CD14-positive monocyte (primary cell): ENCODE data around the gene MAP2K1. TPM values are rescaled to one million over a fixed set of nuclear protein-coding genes. Genes with fewer than 3 reads are reported as not detected.
A peak's percentile ranks its signal among the peaks of the same experiment; 100 is the strongest.

Experiments used
- DNase-seq, 3 donors: peaks; one replicate each; pipeline ENCODE4 v3.0.0-alpha.2; 2011 to 2022
- H2AFZ ChIP-seq: 2 replicates; pipeline ENCODE4 v1.6.0; 2012; ENCODE audit warnings: mild to moderate bottlenecking, low read depth, low read length, inconsistent platforms; ENCODE audit not compliant: insufficient read depth, poor library complexity, severe bottlenecking
- H3K27ac ChIP-seq, 2 donors: 1 replicate in 1 of 2; 2 replicates in 1 of 2; pipeline ENCODE4 v1.5.1; 2012 to 2013; ENCODE audit warnings: low read length in 2 of 2, control low read depth in 1 of 2, inconsistent platforms in 1 of 2, low read depth in 1 of 2, mild to moderate bottlenecking in 1 of 2
- H3K27me3 ChIP-seq, 2 donors: one replicate each; pipeline versions ENCODE4 v1.6.0 to v1.6.1; 2011 to 2013; ENCODE audit warnings: low read length in 2 of 2; ENCODE audit not compliant: control insufficient read depth in 2 of 2, insufficient read depth in 2 of 2
- H3K36me3 ChIP-seq, 2 donors: replicated peaks in 1 of 2; 1 replicate in 1 of 2; 2 replicates in 1 of 2; pipeline versions ENCODE4 v1.5.1 to v1.6.1; 2012 to 2013; ENCODE audit warnings: low read length in 2 of 2, control low read depth in 1 of 2, inconsistent platforms in 1 of 2, mild to moderate bottlenecking in 1 of 2; ENCODE audit not compliant: insufficient read depth in 2 of 2, control insufficient read depth in 1 of 2
- H3K4me1 ChIP-seq, 2 donors: 1 replicate in 1 of 2; 2 replicates in 1 of 2; pipeline versions ENCODE4 v1.5.1 to v1.6.1; 2012 to 2013; ENCODE audit warnings: low read length in 2 of 2, control low read depth in 1 of 2, inconsistent platforms in 1 of 2, mild to moderate bottlenecking in 1 of 2, moderate library complexity in 1 of 2; ENCODE audit not compliant: insufficient read depth in 2 of 2, control insufficient read depth in 1 of 2
- H3K4me2 ChIP-seq: replicated peaks from 2 replicates; pipeline ENCODE3; 2012; ENCODE audit warnings: low read length, moderate library complexity, mild to moderate bottlenecking; ENCODE audit not compliant: poor library complexity, severe bottlenecking; ENCODE audit errors: extremely low read depth
- H3K4me3 ChIP-seq, 3 experiments: fragments of 200-600 bp in 1 of 3; sonication (generic) in 1 of 3; replicated peaks in 1 of 3; 1 replicate in 2 of 3; 2 replicates in 1 of 3; pipeline ENCODE4 v1.5.1; 2011 to 2013; ENCODE audit warnings: low read length in 3 of 3, mild to moderate bottlenecking in 3 of 3, control low read depth in 2 of 3, low read depth in 2 of 3, inconsistent platforms in 1 of 3, moderate library complexity in 1 of 3
- H3K79me2 ChIP-seq: 2 replicates; pipeline ENCODE4 v1.6.0; 2012; ENCODE audit warnings: mild to moderate bottlenecking, control low read depth, inconsistent platforms, low read length, moderate library complexity; ENCODE audit not compliant: insufficient read depth
- H3K9ac ChIP-seq: 2 replicates; pipeline ENCODE4 v1.6.0; 2017; ENCODE audit warnings: low read length, mild to moderate bottlenecking; ENCODE audit not compliant: insufficient read depth, poor library complexity, severe bottlenecking
- H3K9me3 ChIP-seq, 2 donors: replicated peaks in 1 of 2; 1 replicate in 1 of 2; 2 replicates in 1 of 2; pipeline versions ENCODE4 v1.5.1 to v1.6.1; 2012 to 2013; ENCODE audit warnings: low read length in 2 of 2, control low read depth in 1 of 2; ENCODE audit not compliant: control insufficient read depth in 1 of 2, insufficient read depth in 1 of 2
- H4K20me1 ChIP-seq: 2 replicates; pipeline ENCODE4 v1.6.0; 2012; ENCODE audit warnings: mild to moderate bottlenecking, low read length, control low read depth, moderate library complexity; ENCODE audit not compliant: insufficient read depth
- H3K27ac Mint-ChIP-seq, 7 donors: one replicate each; pipeline ENCODE4 v1.8.0; 2020; ENCODE audit warnings: mild to moderate bottlenecking in 7 of 7, mixed read lengths in 7 of 7, moderate library complexity in 6 of 7, inconsistent platforms in 2 of 7
- H3K27me3 Mint-ChIP-seq, 3 donors: one replicate each; pipeline ENCODE4 v1.8.0; 2021 to 2022; ENCODE audit warnings: low read depth in 3 of 3, mild to moderate bottlenecking in 3 of 3, mixed read lengths in 3 of 3, moderate library complexity in 3 of 3, inconsistent platforms in 1 of 3
- H3K36me3 Mint-ChIP-seq, 2 donors: one replicate each; pipeline ENCODE4 v1.8.0; 2020; ENCODE audit warnings: mixed read lengths in 2 of 2, inconsistent platforms in 1 of 2, mild to moderate bottlenecking in 1 of 2
- H3K4me1 Mint-ChIP-seq: one replicate; pipeline ENCODE4 v1.8.0; 2020; ENCODE audit warnings: mild to moderate bottlenecking, mixed read lengths
- H3K4me3 Mint-ChIP-seq, 2 donors: one replicate each; pipeline ENCODE4 v1.8.0; 2020; ENCODE audit warnings: mild to moderate bottlenecking in 2 of 2, mixed read lengths in 2 of 2, moderate library complexity in 1 of 2
- H3K9me3 Mint-ChIP-seq, 7 donors: one replicate each; pipeline ENCODE4 v1.8.0; 2020 to 2022; ENCODE audit warnings: mixed read lengths in 7 of 7, mild to moderate bottlenecking in 6 of 7, moderate library complexity in 6 of 7, inconsistent platforms in 2 of 7
- CTCF ChIP-seq: fragments of 200-600 bp; IDR thresholded peaks from one replicate; pipeline ENCODE4 v1.8.0; 2022; ENCODE audit warnings: antibody characterized with exemption, mild to moderate bottlenecking
- WGBS: methylation state at CpG from one replicate; pipeline ENCODE4 v1.1.5; 2013; ENCODE audit warnings: missing lambda C conversion rate; ENCODE audit not compliant: insufficient coverage; 5-methylcytosine and 5-hydroxymethylcytosine counted together
- intact Hi-C, 2 donors: fragments of 100-400 bp; cut with micrococcal nuclease; formaldehyde crosslinking; loops; one replicate each; pipeline versions ENCODE4 v1.15.0 to v1.15.1; 2023
- polyA plus RNA-seq, 3 donors: library from polyadenylated mRNA; depleted of rRNA in 1 of 3; unstranded in 2 of 3; stranded (reverse) in 1 of 3; fragments of 300-500 nt in 2 of 3; fragments of >200 nt in 1 of 3; fragmentation: Illumina TruSeq in 2 of 3; gene quantifications; 1 replicate in 2 of 3; 2 replicates in 1 of 3; pipeline ENCODE4 v1.2.3, GENCODE V29; 2012 to 2021

MAP2K1 gene
- polyA plus RNA-seq, 3 donors, result 41.3 to 71.1 (median 64.5) TPM

GRCh38 chr15:66387163-66388042 is 691 bp downstream of the MAP2K1 start:
- Histone ChIP-seq H4K20me1 (peaks cover 53% of the 10 kb centered on the region), H3K4me3 (peak overlapping the region; percentile 86 to 95 (median 93)), H3K9ac (peak overlapping the region; percentile 89), H3K4me1 (peaks cover 53 to 59% of the 10 kb centered on the region in 2 donors), H3K4me2 (peak overlapping the region; percentile 88), H2AFZ (peak overlapping the region; percentile 60), H3K9me3 (no peaks in the 10 kb centered on the region), H3K36me3 (no peaks in the 10 kb centered on the region), H3K79me2 (peaks cover 54% of the 10 kb centered on the region), H3K27ac (peak overlapping the region; percentile 59 to 89), H3K27me3 (no peaks in the 10 kb centered on the region)
- intact Hi-C loops, result loop anchor here in 1 of 2 donors (5.0 to 10.0 kb wide), 2 partner anchors 115 to 317 kb away; partner anchors contain the start of genes RPL4 and SMAD6
- peaks cover 0 to 2% (median 0%) of the 10 kb centered on the region in 7 donors for H3K9me3 Mint-ChIP-seq
- peaks cover 11 to 21% of the 10 kb centered on the region in 2 donors for H3K36me3 Mint-ChIP-seq
- peak; percentile 67 to 90 (median 70) for DNase-seq
- H3K4me3 Mint-ChIP-seq, result peak overlapping the region; percentile 89 to 94
- peak overlapping the region; percentile 88 to 94 (median 89) for H3K27ac Mint-ChIP-seq
- H3K4me1 Mint-ChIP-seq, result peaks cover 58% of the 10 kb centered on the region
- no peaks in the 10 kb centered on the region for H3K27me3 Mint-ChIP-seq
- WGBS, result under 1% methylated on average over 58 of the region's 62 CpGs
- no peak for TF ChIP-seq CTCF

GRCh38 chr15:66388043-66388363 is 1.3 kb downstream of the MAP2K1 start:
- no peaks in the 10 kb centered on the region for H3K36me3 ChIP-seq
- peaks cover 14 to 21% of the 10 kb centered on the region in 2 donors for H3K36me3 Mint-ChIP-seq
- H3K9ac ChIP-seq, result peak overlapping the region; percentile 89
- TF ChIP-seq CTCF, result no peak
- peak overlapping the region; percentile 86 to 95 (median 93) for H3K4me3 ChIP-seq
- peaks cover 0 to 2% (median 0%) of the 10 kb centered on the region in 7 donors for H3K9me3 Mint-ChIP-seq
- H3K4me3 Mint-ChIP-seq, result peak overlapping the region; percentile 89 to 94
- no peaks in the 10 kb centered on the region for H3K27me3 ChIP-seq
- H3K4me1 Mint-ChIP-seq, result peaks cover 63% of the 10 kb centered on the region
- intact Hi-C loops, result loop anchor here in 1 of 2 donors (5.0 to 10.0 kb wide), 2 partner anchors 114 to 317 kb away; partner anchors contain the start of genes RPL4 and SMAD6
- peaks cover 60% of the 10 kb centered on the region for H3K79me2 ChIP-seq
- H3K4me1 ChIP-seq, result peaks cover 58 to 65% of the 10 kb centered on the region in 2 donors
- H4K20me1 ChIP-seq, result peaks cover 59% of the 10 kb centered on the region
- peak overlapping the region; percentile 88 for H3K4me2 ChIP-seq
- H2AFZ ChIP-seq, result no peak overlapping the region
- no peaks in the 10 kb centered on the region for H3K27me3 Mint-ChIP-seq
- 88% methylated on average over 1 of the region's 3 CpGs for WGBS
- H3K9me3 ChIP-seq, result no peaks in the 10 kb centered on the region
- H3K27ac Mint-ChIP-seq, result peak overlapping the region in 6 of 7 donors; percentile 73 to 94 (median 90)
- DNase-seq, result no peak
- H3K27ac ChIP-seq, result peak overlapping the region in 1 of 2 donors; percentile 89
